NB4 (cell line): ENCODE data around the gene ARL8A.

Source experiments
- CTCF ChIP-seq: IDR thresholded peaks from one replicate; pipeline ENCODE4 v1.5.1; 2012; ENCODE audit warnings: low read depth, low read length
- POLR2A ChIP-seq: IDR thresholded peaks from 2 replicates; pipeline ENCODE4 v1.6.1; 2011; ENCODE audit warnings: mild to moderate bottlenecking; ENCODE audit not compliant: insufficient read length; ENCODE audit errors: extremely low read depth

GRCh38 chr1:202093858-202094257, 50.7 kb downstream of the ARL8A start:
- TF ChIP-seq CTCF (no peak), POLR2A (no peak)
